PC-3 (cell line): Measurements from ENCODE around the gene MYLK. TPM values are rescaled to one million over a fixed set of nuclear protein-coding genes. Genes with fewer than 3 reads are reported as not detected.

Experiments
- ATAC-seq: fragments of 200-7000 bp; cut with Tn5 transposase; 2 replicates; pipeline ENCODE4 v1.9.1; 2020; ENCODE audit warnings: mild to moderate bottlenecking, moderate library complexity
- BruUV-seq: library from RNA; stranded (reverse); fragments of 400-500 nt; replicated peaks from 2 replicates; lab custom pipeline; 2021; lab: Mats Ljungman, UMichigan
- CTCF ChIA-PET: fragments of 300-600 bp; sonication (Branson Sonifier 250); formaldehyde crosslinking; loops from one replicate; lab custom pipeline; 2022; ENCODE audit warnings: antibody characterized with exemption; lab: Charles Lee
- POLR2A ChIA-PET: fragments of 300-600 bp; sonication (Branson Sonifier 250); formaldehyde crosslinking; loops from one replicate; lab custom pipeline; 2022; ENCODE audit warnings: antibody characterized with exemption; ENCODE audit not compliant: unreplicated experiment; lab: Charles Lee
- DNase-seq: peaks from one replicate; pipeline ENCODE4 v3.0.0-alpha.2; 2015
- H2AFZ ChIP-seq: fragments of 300-600 bp; sonication (generic); 2 replicates; pipeline ENCODE4 v1.6.0; 2016; ENCODE audit warnings: antibody characterized with exemption, low read length
- H3F3A ChIP-seq: fragments of 300-600 bp; sonication (generic); one replicate; pipeline ENCODE4 v1.6.0; 2017; ENCODE audit warnings: antibody characterized with exemption, low read length, control low read depth, mild to moderate bottlenecking; ENCODE audit not compliant: unreplicated experiment
- H3K27ac ChIP-seq: fragments of 300-600 bp; sonication (generic); 2 replicates; pipeline ENCODE4 v1.5.1; 2016; ENCODE audit warnings: mild to moderate bottlenecking, low read length
- H3K27me3 ChIP-seq: fragments of 300-600 bp; sonication (generic); 2 replicates; pipeline ENCODE4 v1.6.1; 2016; ENCODE audit warnings: low read length, mixed read lengths
- H3K36me3 ChIP-seq: fragments of 300-600 bp; sonication (generic); 2 replicates; pipeline ENCODE4 v1.6.1; 2016; ENCODE audit warnings: low read depth, mixed run types, low read length, mixed read lengths
- H3K4me1 ChIP-seq: fragments of 300-600 bp; sonication (generic); 2 replicates; pipeline ENCODE4 v1.5.1; 2016; ENCODE audit warnings: low read length; ENCODE audit not compliant: insufficient read depth
- H3K4me2 ChIP-seq: fragments of 300-600 bp; sonication (generic); 2 replicates; pipeline ENCODE4 v1.6.0; 2016; ENCODE audit warnings: low read length
- H3K4me3 ChIP-seq: fragments of 300-600 bp; sonication (generic); 2 replicates; pipeline ENCODE4 v1.5.1; 2016; ENCODE audit warnings: mild to moderate bottlenecking, low read length, mixed read lengths
- H3K79me2 ChIP-seq: fragments of 300-600 bp; sonication (generic); 2 replicates; pipeline ENCODE4 v1.6.1; 2017; ENCODE audit warnings: low read length, mixed read lengths
- H3K9ac ChIP-seq: fragments of 300-600 bp; sonication (generic); 2 replicates; pipeline ENCODE4 v1.6.0; 2016; ENCODE audit warnings: mild to moderate bottlenecking, low read length
- H3K9me2 ChIP-seq: fragments of 300-600 bp; sonication (generic); replicated peaks from 2 replicates; pipeline ENCODE4 v1.6.1; 2016; ENCODE audit warnings: mixed run types, low read length, mixed read lengths
- H3K9me3 ChIP-seq: fragments of 300-600 bp; sonication (generic); 2 replicates; pipeline ENCODE4 v1.6.1; 2016; ENCODE audit warnings: low read length, mixed read lengths
- H4K20me1 ChIP-seq: fragments of 300-600 bp; sonication (generic); 2 replicates; pipeline ENCODE4 v1.6.1; 2016; ENCODE audit warnings: low read length, mixed read lengths
- CTCF ChIP-seq: fragments of 300-600 bp; sonication (generic); conservative IDR thresholded peaks from 2 replicates; pipeline ENCODE4 v1.5.1; 2017; ENCODE audit warnings: antibody characterized with exemption, low read depth, mild to moderate bottlenecking, low read length
- EZH2 ChIP-seq: fragments of 300-600 bp; sonication (generic); IDR thresholded peaks from one replicate; pipeline ENCODE4 v1.6.1; 2017; ENCODE audit warnings: antibody characterized with exemption, mild to moderate bottlenecking, low read length; ENCODE audit not compliant: unreplicated experiment
- EZH2phosphoT487 ChIP-seq: fragments of 300-600 bp; sonication (generic); IDR thresholded peaks from 2 replicates; pipeline ENCODE4 v1.6.1; 2018; ENCODE audit warnings: mild to moderate bottlenecking, antibody characterized with exemption, low read length, borderline replicate concordance
- intact Hi-C: fragments of 100-400 bp; cut with micrococcal nuclease; formaldehyde crosslinking; loops from 2 replicates; pipeline ENCODE4 v1.9.0; 2023
- total RNA-seq: library from RNA; depleted of rRNA; stranded (reverse); fragments of >200 nt; gene quantifications from 2 replicates; pipeline ENCODE4 v1.2.3, GENCODE V29; 2014

MYLK gene
- total RNA-seq, 1 experiment from 2014 or later, result 6.9 TPM

DNA sequence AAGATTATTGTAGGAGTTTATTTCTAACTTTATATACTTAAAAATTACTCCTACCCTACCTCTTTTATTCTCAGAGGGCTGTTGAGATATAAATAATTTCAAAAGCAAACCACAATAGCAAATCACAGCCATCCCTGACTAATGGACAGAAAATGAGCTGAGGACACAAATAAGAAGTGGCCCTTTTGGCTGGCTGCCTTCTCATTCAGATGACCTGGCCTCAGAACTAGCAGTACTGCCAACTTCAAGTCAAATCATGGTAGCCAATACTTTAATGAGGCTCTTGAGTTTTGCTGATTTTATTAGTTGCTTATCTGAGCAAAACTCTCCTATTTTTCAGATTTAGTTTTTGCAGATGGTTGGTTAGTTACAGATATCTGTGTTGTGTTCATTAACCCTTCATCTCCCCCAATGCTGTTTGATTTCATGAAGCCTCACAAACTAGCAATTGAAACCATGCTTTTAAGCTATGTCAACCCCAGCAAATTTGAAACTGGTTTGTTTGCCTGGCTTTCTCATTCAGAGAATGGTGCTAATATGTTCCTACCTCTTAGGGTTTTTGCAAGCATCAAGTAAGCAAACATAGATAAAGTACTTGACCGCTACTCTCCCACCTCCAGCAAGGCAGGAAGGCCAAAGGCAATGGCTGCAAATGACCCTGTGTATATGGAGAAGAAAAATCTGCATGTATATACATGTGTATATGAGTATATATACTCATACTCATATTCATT is 225.8 kb downstream of the MYLK start:
- H4K20me1 ChIP-seq, result no peaks in the 10 kb centered on the region
- no peaks in the 10 kb centered on the region for H3K9me3 ChIP-seq
- no peak overlapping the region for H3K4me3 ChIP-seq
- no peak overlapping the region for H2AFZ ChIP-seq
- H3K27me3 ChIP-seq, result no peaks in the 10 kb centered on the region
- no peaks in the 10 kb centered on the region for H3F3A ChIP-seq
- POLR2A ChIA-PET, result no interaction called here
- DNase-seq (peak; percentile 24), ATAC-seq (0 out of 2 replicates have a peak, but pooled peaks have one; percentile 17)
- H3K36me3 ChIP-seq, result no peaks in the 10 kb centered on the region
- intact Hi-C loops, result loop anchor here (10.0 kb wide), 1 partner anchor 217 kb away; no protein-coding TSS in a partner anchor
- no peak overlapping the region for H3K9ac ChIP-seq
- BruUV-seq, result no TSS peak
- 0 out of 2 replicates have a peak, but pooled peaks cover 5% of the 10 kb centered on the region for H3K4me1 ChIP-seq
- CTCF ChIA-PET, result no interaction called here
- TF ChIP-seq EZH2, result no peak
- TF ChIP-seq CTCF, result no peak
- TF ChIP-seq EZH2phosphoT487, result no peak
- H3K9me2 ChIP-seq, result no peaks in the 10 kb centered on the region
- no peak overlapping the region for H3K4me2 ChIP-seq
- H3K79me2 ChIP-seq, result no peaks in the 10 kb centered on the region
- no peak overlapping the region for H3K27ac ChIP-seq

- Histone ChIP-seq H4K20me1 (no peaks in the 10 kb centered on the region), H3K4me3 (no peak overlapping the region), H3K4me2 (no peak overlapping the region), H3K36me3 (no peaks in the 10 kb centered on the region), H3K9me3 (no peaks in the 10 kb centered on the region), H3K9ac (no peak overlapping the region), H3K27ac (no peak overlapping the region), H3K27me3 (no peaks in the 10 kb centered on the region), H3K4me1 (0 out of 2 replicates have a peak, but pooled peaks cover 5% of the 10 kb centered on the region), H2AFZ (no peak overlapping the region), H3F3A (no peaks in the 10 kb centered on the region), H3K79me2 (no peaks in the 10 kb centered on the region), H3K9me2 (no peaks in the 10 kb centered on the region)
- intact Hi-C loops, result loop anchor here (10.0 kb wide), 1 partner anchor 217 kb away; no protein-coding TSS in a partner anchor
- CTCF ChIA-PET, result no interaction called here
- no TSS peak for BruUV-seq
- ATAC-seq (peak; percentile 45), DNase-seq (no peak)
- POLR2A ChIA-PET, result no interaction called here
- TF ChIP-seq CTCF, result no peak
- TF ChIP-seq EZH2phosphoT487, result no peak
- TF ChIP-seq EZH2, result no peak
Observed at GRCh38 chr3:123657568-123657967, 226.6 kb downstream of the MYLK start.

- no TSS peak for BruUV-seq
- no peaks in the 10 kb centered on the region for H3K36me3 ChIP-seq
- no peak overlapping the region for H3K27ac ChIP-seq
- no peaks in the 10 kb centered on the region for H3K9me3 ChIP-seq
- intact Hi-C loops, result loop anchor here (10.0 kb wide), 1 partner anchor 218 kb away; no protein-coding TSS in a partner anchor
- H3K4me1 ChIP-seq, result 0 out of 2 replicates have a peak, but pooled peaks cover 5% of the 10 kb centered on the region
- H3K79me2 ChIP-seq, result no peaks in the 10 kb centered on the region
- no peak overlapping the region for H3K4me3 ChIP-seq
- ChIA-PET CTCF (no interaction called here), POLR2A (no interaction called here)
- no peaks in the 10 kb centered on the region for H4K20me1 ChIP-seq
- ATAC-seq (no peak), DNase-seq (no peak)
- no peak overlapping the region for H3K9ac ChIP-seq
- H3F3A ChIP-seq, result no peaks in the 10 kb centered on the region
- no peaks in the 10 kb centered on the region for H3K27me3 ChIP-seq
- TF ChIP-seq CTCF (no peak), EZH2 (no peak), EZH2phosphoT487 (no peak)
- no peak overlapping the region for H3K4me2 ChIP-seq
- no peak overlapping the region for H2AFZ ChIP-seq
- H3K9me2 ChIP-seq, result no peaks in the 10 kb centered on the region
Observed at GRCh38 chr3:123657111-123657510, 227.0 kb downstream of the MYLK start.
